HCT116 (cell line): ENCODE data around the gene TRIM6. TPM values are rescaled to one million over a fixed set of nuclear protein-coding genes. Genes with fewer than 3 reads are reported as not detected.
A peak's percentile ranks its signal among the peaks of the same experiment; 100 is the strongest.

Source experiments
- ATAC-seq: fragments of 200-7000 bp; cut with Tn5 transposase; 2 replicates; pipeline ENCODE4 v1.9.1; 2020; ENCODE audit warnings: mild to moderate bottlenecking, moderate library complexity
- Bru-seq: library from RNA; stranded (reverse); fragments of 400-500 nt; gene quantifications from one replicate; lab custom pipeline; 2021; lab: Mats Ljungman, UMichigan
- BruChase-seq, 2 experiments: library from RNA; stranded (reverse); fragments of 400-500 nt; gene quantifications; one replicate each; lab custom pipeline; 2021; lab: Mats Ljungman, UMichigan
- BruUV-seq: library from RNA; stranded (reverse); fragments of 400-500 nt; replicated peaks from 2 replicates; lab custom pipeline; 2021; lab: Mats Ljungman, UMichigan
- CTCF ChIA-PET: fragments of 300-600 bp; sonication (Branson Sonifier 250); formaldehyde crosslinking; loops from one replicate; lab custom pipeline; 2021; ENCODE audit warnings: antibody characterized with exemption; lab: Charles Lee
- POLR2A ChIA-PET: fragments of 300-600, 350-600 bp; sonication (Branson Sonifier 250); formaldehyde crosslinking; loops from one replicate; lab custom pipeline; 2021; ENCODE audit warnings: antibody characterized with exemption; lab: Charles Lee
- RAD21 ChIA-PET, 2 experiments: fragments of 300-600 bp; sonication (Branson Sonifier 250); formaldehyde crosslinking; loops; one replicate each; lab custom pipeline; 2023; ENCODE audit warnings: low total read pairs in 2 of 2; ENCODE audit not compliant: uncharacterized antibody in 2 of 2, unreplicated experiment in 2 of 2, low non-redundant PET in 1 of 2; lab: Charles Lee
- DNase-seq: peaks from one replicate; pipeline ENCODE4 v3.0.0-alpha.2; 2010; ENCODE audit warnings: low read depth, low spot score
- H2AFZ ChIP-seq: fragments of 200-600 bp; shearing (Covaris generic), sonication (generic); 2 replicates; pipeline ENCODE4 v1.6.1; 2017; ENCODE audit warnings: low read depth, mixed run types, mixed read lengths, antibody characterized with exemption, low read length; ENCODE audit not compliant: poor library complexity, severe bottlenecking
- H3K27ac ChIP-seq: 2 replicates; pipeline ENCODE4 v1.5.1; 2012; ENCODE audit warnings: low read depth, low read length
- H3K27me3 ChIP-seq: fragments of 200-600 bp; sonication (generic); 2 replicates; pipeline ENCODE4 v1.6.1; 2016; ENCODE audit warnings: mixed run types, low read length, mixed read lengths; ENCODE audit not compliant: insufficient read depth
- H3K36me3 ChIP-seq, 2 experiments: fragments of 200-500 bp in 1 of 2; fragments of 200-600 bp in 1 of 2; sonication (Bioruptor generic) in 1 of 2; sonication (generic) in 1 of 2; 2 replicates each; pipeline versions ENCODE4 v1.5.1 to v1.6.1; 2014 to 2016; ENCODE audit warnings: low read length in 2 of 2, inconsistent platforms in 1 of 2, mixed read lengths in 1 of 2, mixed run types in 1 of 2; ENCODE audit not compliant: insufficient read depth in 2 of 2, control insufficient read depth in 1 of 2
- H3K4me1 ChIP-seq, 2 experiments: fragments of 200-600 bp in 1 of 2; sonication (generic) in 1 of 2; 2 replicates each; pipeline versions ENCODE4 v1.5.1 to v1.6.1; 2012 to 2017; ENCODE audit warnings: low read length in 2 of 2, inconsistent platforms in 1 of 2, mild to moderate bottlenecking in 1 of 2, mixed read lengths in 1 of 2, mixed run types in 1 of 2, moderate library complexity in 1 of 2; ENCODE audit not compliant: insufficient read depth in 2 of 2, control insufficient read depth in 1 of 2
- H3K4me2 ChIP-seq: fragments of 200-600 bp; sonication (generic); 2 replicates; pipeline ENCODE4 v1.6.1; 2017; ENCODE audit warnings: mixed run types, low read length, mixed read lengths
- H3K4me3 ChIP-seq, 2 experiments: fragments of 200-600 bp in 1 of 2; sonication (generic) in 1 of 2; replicated peaks in 1 of 2; 2 replicates each; pipeline ENCODE4 v1.5.1; 2011 to 2016; ENCODE audit warnings: low read length in 2 of 2, control low read depth in 1 of 2, low read depth in 1 of 2, mild to moderate bottlenecking in 1 of 2, mixed read lengths in 1 of 2, mixed run types in 1 of 2
- H3K79me2 ChIP-seq: fragments of 200-600 bp; sonication (generic); 2 replicates; pipeline ENCODE4 v1.6.1; 2017; ENCODE audit warnings: mild to moderate bottlenecking, mixed run types, low read length, moderate library complexity, mixed read lengths; ENCODE audit not compliant: insufficient read depth
- H3K9ac ChIP-seq: fragments of 200-600 bp; sonication (generic); 2 replicates; pipeline ENCODE4 v1.6.1; 2016; ENCODE audit warnings: low read length, mixed read lengths
- H3K9me2 ChIP-seq: fragments of 200-600 bp; sonication (generic), shearing (Covaris generic); 2 replicates; pipeline ENCODE4 v1.6.1; 2017; ENCODE audit warnings: mixed run types, mild to moderate bottlenecking, moderate library complexity; ENCODE audit not compliant: insufficient read depth
- H3K9me3 ChIP-seq, 2 experiments: fragments of 200-500 bp in 1 of 2; fragments of 200-600 bp in 1 of 2; sonication (Bioruptor generic) in 1 of 2; sonication (generic) in 1 of 2; 2 replicates each; pipeline ENCODE4 v1.6.1; 2014 to 2017; ENCODE audit warnings: low read length in 2 of 2, mixed read lengths in 2 of 2, inconsistent platforms in 1 of 2, low read depth in 1 of 2, mild to moderate bottlenecking in 1 of 2, mixed run types in 1 of 2, moderate library complexity in 1 of 2; ENCODE audit not compliant: control insufficient read depth in 1 of 2, insufficient read depth in 1 of 2
- H4K20me1 ChIP-seq: fragments of 200-600 bp; sonication (generic), shearing (Covaris generic); 2 replicates; pipeline ENCODE4 v1.6.1; 2017; ENCODE audit warnings: mixed run types, mild to moderate bottlenecking, moderate library complexity; ENCODE audit not compliant: insufficient read depth
- CEBPB ChIP-seq: IDR thresholded peaks from 2 replicates; pipeline ENCODE4 v1.6.1; 2012; ENCODE audit warnings: low read depth
- EGR1 ChIP-seq: IDR thresholded peaks from 2 replicates; pipeline ENCODE4 v1.6.1; 2012; ENCODE audit warnings: low read depth
- ELF1 ChIP-seq: IDR thresholded peaks from 2 replicates; pipeline ENCODE4 v1.6.1; 2012; ENCODE audit warnings: low read depth, borderline replicate concordance
- FOSL1 ChIP-seq: IDR thresholded peaks from 2 replicates; pipeline ENCODE4 v1.6.1; 2012; ENCODE audit warnings: low read depth
- MAX ChIP-seq: IDR thresholded peaks from 2 replicates; pipeline ENCODE4 v1.6.1; 2012
- POLR2A ChIP-seq: IDR thresholded peaks from 2 replicates; pipeline ENCODE4 v1.7.0; 2011; ENCODE audit warnings: borderline replicate concordance; ENCODE audit not compliant: insufficient read depth, insufficient read length; ENCODE audit errors: extremely low read depth
- POLR2AphosphoS5 ChIP-seq: IDR thresholded peaks from 2 replicates; pipeline ENCODE4 v1.6.1; 2011; ENCODE audit warnings: mild to moderate bottlenecking, low read depth, low read length, moderate library complexity
- RAD21 ChIP-seq: IDR thresholded peaks from 2 replicates; pipeline ENCODE4 v1.6.1; 2012; ENCODE audit warnings: low read depth, mild to moderate bottlenecking
- SIN3A ChIP-seq: IDR thresholded peaks from 2 replicates; pipeline ENCODE4 v1.6.1; 2012; ENCODE audit warnings: low read depth
- SP1 ChIP-seq: IDR thresholded peaks from 2 replicates; pipeline ENCODE4 v1.6.1; 2012; ENCODE audit warnings: low read depth
- YY1 ChIP-seq: IDR thresholded peaks from 2 replicates; pipeline ENCODE4 v1.6.1; 2011; ENCODE audit warnings: low read length, low read depth, moderate library complexity, mild to moderate bottlenecking; ENCODE audit not compliant: insufficient replicate concordance; ENCODE audit errors: extremely low read depth
- ZBTB33 ChIP-seq: IDR thresholded peaks from 2 replicates; pipeline ENCODE4 v1.6.1; 2011; ENCODE audit warnings: mild to moderate bottlenecking, low read length, moderate library complexity; ENCODE audit not compliant: insufficient replicate concordance; ENCODE audit errors: extremely low read depth
- ZFX ChIP-seq: fragments of 450-650 bp; IDR thresholded peaks from 2 replicates; pipeline ENCODE4 v1.6.1; 2017
- ZNF274 ChIP-seq: fragments of 200-500 bp; sonication (Bioruptor generic); IDR thresholded peaks from 2 replicates; pipeline ENCODE4 v1.6.1; 2014; ENCODE audit warnings: mild to moderate bottlenecking, low read depth, low read length, inconsistent platforms
- intact Hi-C: fragments of 100-400 bp; cut with micrococcal nuclease; formaldehyde crosslinking; loops from 2 replicates; pipeline ENCODE4 v1.10.0; 2022
- long read RNA-seq: library from polyadenylated mRNA; unstranded; transcript quantifications from one replicate; pipeline ENCODE4 v2.0.0, GENCODE V29; 2021; ENCODE audit not compliant: unreplicated experiment
- polyA plus RNA-seq: library from polyadenylated mRNA; unstranded; fragments of >200 nt; gene quantifications from 2 replicates; pipeline ENCODE4 v1.2.1, GENCODE V29; 2012; ENCODE audit warnings: missing spikeins
- total RNA-seq: library from RNA; stranded (reverse); gene quantifications from one replicate; pipeline ENCODE4 v1.2.1, GENCODE V29; 2021; ENCODE audit not compliant: unreplicated experiment

TRIM6 gene, protein sequence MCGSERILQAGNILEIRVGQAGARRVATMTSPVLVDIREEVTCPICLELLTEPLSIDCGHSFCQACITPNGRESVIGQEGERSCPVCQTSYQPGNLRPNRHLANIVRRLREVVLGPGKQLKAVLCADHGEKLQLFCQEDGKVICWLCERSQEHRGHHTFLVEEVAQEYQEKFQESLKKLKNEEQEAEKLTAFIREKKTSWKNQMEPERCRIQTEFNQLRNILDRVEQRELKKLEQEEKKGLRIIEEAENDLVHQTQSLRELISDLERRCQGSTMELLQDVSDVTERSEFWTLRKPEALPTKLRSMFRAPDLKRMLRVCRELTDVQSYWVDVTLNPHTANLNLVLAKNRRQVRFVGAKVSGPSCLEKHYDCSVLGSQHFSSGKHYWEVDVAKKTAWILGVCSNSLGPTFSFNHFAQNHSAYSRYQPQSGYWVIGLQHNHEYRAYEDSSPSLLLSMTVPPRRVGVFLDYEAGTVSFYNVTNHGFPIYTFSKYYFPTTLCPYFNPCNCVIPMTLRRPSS
- total RNA-seq, result 3.0 TPM
- 1.8 and 2.5 TPM in 2 replicates for polyA plus RNA-seq
- percentile 36 among the genes with signal in this experiment for Bru-seq, nascent RNA
- BruChase-seq, experiment 1, labeled RNA remaining after a 6-hour chase, result percentile 63 among the genes with signal in this experiment
- BruChase-seq, experiment 2, labeled RNA remaining after a 2-hour chase, result percentile 64 among the genes with signal in this experiment
- long read RNA-seq, partial matches to known transcripts, result 1 of 8 reads
- long read RNA-seq, other reads (novel, unspliced or antisense), result 2 of 8 reads

- Histone ChIP-seq H4K20me1 (no peaks in the 10 kb centered on the region), H3K36me3 (no peaks in the 10 kb centered on the region), H2AFZ (peak within 1 kb of the TSS; percentile 95), H3K4me1 (peaks cover 3 to 31% of the 10 kb centered on the region in 2 experiments; a peak in 3 of 4 replicates), H3K9ac (peak within 1 kb of the TSS; percentile 61), H3K27me3 (no peaks in the 10 kb centered on the region), H3K79me2 (no peaks in the 10 kb centered on the region), H3K4me3 (peak within 1 kb of the TSS; percentile 53 to 71), H3K9me2 (no peaks in the 10 kb centered on the region), H3K4me2 (peak within 1 kb of the TSS; percentile 97), H3K9me3 (no peaks in the 10 kb centered on the region), H3K27ac (peak within 1 kb of the TSS; percentile 47)
- TSS peak; percentile 69 for BruUV-seq
- intact Hi-C loops, result no loop called here
- ChIA-PET CTCF (no interaction called here), POLR2A (interaction anchor here (1.0 to 1.4 kb wide), 2 partner anchors 91 to 125 kb away, joined by 3 to 5 read pairs; no protein-coding TSS in a partner anchor), RAD21 (no interaction called here)
- DNase-seq (no peak), ATAC-seq (peak; percentile 64)
- TF ChIP-seq ELF1 (0 out of 2 replicates have a peak, but pooled peaks have one; percentile 7), EGR1 (no peak), POLR2A (peak; percentile 39), CEBPB (no peak), FOSL1 (no peak)
Measured at GRCh38 chr11:5596607-5597201, at the start of gene TRIM6. TSS of gene TRIM6 (plus strand) at chr11:5596637. CDS start at chr11:5596898, 261 bp downstream.

GRCh38 chr11:5547982-5548381 is 48.5 kb upstream of the TRIM6 start:
- intact Hi-C loops, result no loop called here
- Histone ChIP-seq H3K27ac (no peak overlapping the region), H2AFZ (no peak overlapping the region), H4K20me1 (no peaks in the 10 kb centered on the region), H3K9me2 (no peaks in the 10 kb centered on the region), H3K36me3 (no peaks in the 10 kb centered on the region), H3K9me3 (no peaks in the 10 kb centered on the region), H3K9ac (no peak overlapping the region), H3K4me2 (no peak overlapping the region)
- ChIA-PET CTCF (no interaction called here), RAD21 (no interaction called here), POLR2A (no interaction called here)
- no peak for DNase-seq
- TF ChIP-seq YY1, result no peak
- TF ChIP-seq RAD21, result no peak
- no peak for TF ChIP-seq MAX
- TF ChIP-seq POLR2AphosphoS5, result no peak
- no peak for TF ChIP-seq ELF1
- no peak for TF ChIP-seq ZBTB33
- TF ChIP-seq SP1, result no peak
- no peak for TF ChIP-seq SIN3A
- TF ChIP-seq ZNF274, result no peak
- no peak for TF ChIP-seq CEBPB
- TF ChIP-seq ZFX, result no peak
- TF ChIP-seq, all 23 proteins: peak for 0
- no peaks in the 10 kb centered on the region for H3K79me2 ChIP-seq
- H3K27me3 ChIP-seq, result no peaks in the 10 kb centered on the region
- BruUV-seq, result no TSS peak
- H3K4me3 ChIP-seq, result no peak overlapping the region
- no peak for ATAC-seq
- H3K4me1 ChIP-seq, result peaks cover 3 to 13% of the 10 kb centered on the region in 2 experiments
